A549 treated with CORT108297 at 1 μM for 4 hours (cell line): ENCODE data around the gene TMEM30A. TPM values are rescaled to one million over a fixed set of nuclear protein-coding genes. Genes with fewer than 3 reads are reported as not detected.

Source experiments
- total RNA-seq: library from RNA; stranded (reverse); fragments of 200-300 nt; extraction: Qiagen RNA extraction; gene quantifications from 5 replicates; pipeline ENCODE4 v1.2.3, GENCODE V29; 2022

TMEM30A gene
- 34.2 to 46.9 TPM (median 43.3 TPM) in 5 replicates for total RNA-seq

DNA sequence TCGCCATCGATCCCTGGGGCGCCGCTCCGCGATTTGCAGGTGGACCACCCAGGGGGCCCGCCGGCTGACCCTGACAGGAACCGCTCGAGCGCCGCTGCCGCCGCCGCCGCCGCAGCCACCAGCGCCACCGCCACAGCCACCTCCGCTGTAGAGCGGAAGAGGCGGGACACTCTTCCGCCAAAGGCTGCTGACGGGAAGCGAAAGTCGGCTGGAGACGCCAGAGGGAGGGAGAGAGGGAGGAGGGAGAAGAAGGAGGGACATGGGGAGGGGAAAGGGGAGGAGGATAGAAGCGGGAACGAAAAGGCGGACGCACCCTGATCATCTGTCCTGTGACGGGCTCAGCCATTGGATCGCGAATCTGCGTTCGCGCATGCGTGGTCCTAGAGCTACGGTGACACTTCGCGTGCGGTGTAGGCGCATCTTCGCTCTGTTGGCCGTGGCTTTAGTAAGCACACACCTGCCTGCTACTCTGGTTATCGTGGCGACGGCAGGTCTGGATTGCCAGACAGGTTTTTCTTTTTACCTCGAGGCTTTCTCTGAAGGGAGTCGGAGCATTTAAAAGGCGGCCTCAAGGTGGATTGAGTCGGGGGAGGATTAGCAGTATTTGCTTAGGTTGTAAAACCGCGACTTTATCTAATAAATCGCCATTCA lies at the start of gene TMEM30A:
TSS of gene TMEM30A (minus strand) at position 161 of the 651 bp plus-strand sequence. CDS start at position 7, 154 bp downstream.

DNA sequence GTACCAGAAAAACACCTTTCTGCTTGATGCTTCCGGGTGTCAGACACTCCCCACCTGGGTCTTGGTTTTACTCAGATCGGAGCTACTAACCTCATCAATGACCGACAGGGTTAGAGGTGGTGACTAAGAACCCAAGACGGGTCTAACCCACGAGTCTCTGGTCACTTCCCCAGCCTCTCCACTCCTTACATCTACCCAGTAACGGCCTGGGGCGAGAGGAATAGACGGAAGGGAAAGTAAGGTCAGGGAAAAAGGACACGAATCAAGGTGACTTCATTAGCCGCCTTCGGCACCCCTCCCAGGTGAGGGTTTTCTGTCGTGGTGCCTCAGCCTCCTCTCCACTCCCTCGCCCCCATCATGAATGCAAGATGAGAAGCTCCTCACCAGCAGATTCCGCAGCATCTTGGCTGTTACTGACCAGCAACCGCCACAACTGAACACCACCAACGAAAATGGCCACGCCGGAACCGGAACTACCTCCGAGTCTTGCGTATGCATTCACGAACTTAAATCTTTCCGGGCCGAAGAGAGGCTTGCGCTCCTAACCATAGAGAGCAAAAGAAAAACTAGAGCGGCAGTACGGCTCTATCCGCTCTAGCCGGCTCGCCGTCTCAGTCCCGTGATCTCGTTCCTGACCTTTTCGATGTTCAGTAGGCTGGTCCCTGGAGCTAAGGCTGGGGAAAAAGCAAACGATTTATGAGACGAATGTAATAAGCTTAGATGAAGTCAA lies 41.1 kb downstream of the TMEM30A start, which contains the start of gene COX7A2:
TSS of gene COX7A2 (minus strand) at position 469 of the 730 bp plus-strand sequence. CDS start at position 402, 67 bp downstream.

DNA sequence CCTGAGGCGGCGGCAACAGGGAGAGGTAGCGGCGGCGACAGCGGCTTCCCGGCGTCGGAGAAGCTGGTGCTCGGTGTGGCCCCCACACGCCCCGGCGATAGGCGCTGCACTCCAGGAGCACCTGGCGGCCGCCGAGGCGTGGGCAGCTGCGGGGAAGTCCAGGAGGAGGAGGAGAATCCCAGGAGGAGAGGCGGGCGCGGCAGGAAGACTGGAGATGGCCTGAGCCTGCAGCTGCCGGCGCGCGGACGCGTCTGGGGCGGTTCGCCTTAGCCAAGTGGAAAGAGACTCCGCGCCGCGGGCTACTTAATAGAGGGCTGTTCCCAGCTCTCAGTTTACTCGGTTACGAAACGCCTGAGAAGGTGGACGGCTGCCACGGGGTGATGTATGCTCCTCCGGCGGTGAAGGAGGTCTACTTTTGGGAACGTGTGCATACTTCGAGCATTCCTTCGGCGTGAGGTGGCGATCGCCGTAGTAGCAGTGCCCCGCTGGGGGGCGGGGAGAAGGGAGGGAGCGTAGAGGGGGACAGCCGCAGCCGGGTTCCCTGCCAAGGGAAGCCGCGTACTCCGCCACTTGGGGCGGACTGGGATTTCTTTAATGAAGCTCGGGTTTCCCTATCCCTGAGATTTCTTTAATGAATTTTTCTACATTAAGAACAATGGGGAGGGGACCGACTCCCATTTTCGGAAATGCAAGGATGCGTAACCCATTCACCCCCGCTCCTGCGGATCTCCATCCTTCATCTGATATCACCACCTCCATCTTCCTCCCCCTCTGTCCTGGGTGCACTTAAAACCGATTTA lies 78.6 kb downstream of the TMEM30A start, which contains the start of gene COL12A1:
TSS of gene COL12A1 (minus strand) at position 278 of the 800 bp plus-strand sequence. CDS start 3,261 bp downstream, outside the sequence.

Other genes starting within 250 kb of the TMEM30A start
- gene COL12A1, start 78.7 kb downstream of the TMEM30A start, total RNA-seq = 3.8 to 6.4 TPM (median 5.2 TPM) in 5 replicates
- gene COX7A2, start 41.0 kb downstream of the TMEM30A start, total RNA-seq = 258 to 336 TPM (median 267 TPM) in 5 replicates
- 0.18 to 0.53 TPM (median 0.32 TPM) in 5 replicates for gene FILIP1, start 209.0 kb upstream of the TMEM30A start, total RNA-seq